MM.1S (cell line): ENCODE results near the gene GCGR.

Experiments
- EZH2 ChIP-seq: fragments of 300-600 bp; sonication (generic); optimal IDR thresholded peaks from 2 replicates; pipeline ENCODE3; 2017; ENCODE audit warnings: low read depth, mild to moderate bottlenecking, antibody characterized with exemption, low read length, mixed read lengths
- TF ChIP-seq, protein P1 (sequence below): fragments of 300-600 bp; sonication (generic); IDR thresholded peaks from 2 replicates; pipeline ENCODE4 v1.5.1; 2016; ENCODE audit warnings: antibody characterized with exemption, low read length, mixed read lengths

DNA sequence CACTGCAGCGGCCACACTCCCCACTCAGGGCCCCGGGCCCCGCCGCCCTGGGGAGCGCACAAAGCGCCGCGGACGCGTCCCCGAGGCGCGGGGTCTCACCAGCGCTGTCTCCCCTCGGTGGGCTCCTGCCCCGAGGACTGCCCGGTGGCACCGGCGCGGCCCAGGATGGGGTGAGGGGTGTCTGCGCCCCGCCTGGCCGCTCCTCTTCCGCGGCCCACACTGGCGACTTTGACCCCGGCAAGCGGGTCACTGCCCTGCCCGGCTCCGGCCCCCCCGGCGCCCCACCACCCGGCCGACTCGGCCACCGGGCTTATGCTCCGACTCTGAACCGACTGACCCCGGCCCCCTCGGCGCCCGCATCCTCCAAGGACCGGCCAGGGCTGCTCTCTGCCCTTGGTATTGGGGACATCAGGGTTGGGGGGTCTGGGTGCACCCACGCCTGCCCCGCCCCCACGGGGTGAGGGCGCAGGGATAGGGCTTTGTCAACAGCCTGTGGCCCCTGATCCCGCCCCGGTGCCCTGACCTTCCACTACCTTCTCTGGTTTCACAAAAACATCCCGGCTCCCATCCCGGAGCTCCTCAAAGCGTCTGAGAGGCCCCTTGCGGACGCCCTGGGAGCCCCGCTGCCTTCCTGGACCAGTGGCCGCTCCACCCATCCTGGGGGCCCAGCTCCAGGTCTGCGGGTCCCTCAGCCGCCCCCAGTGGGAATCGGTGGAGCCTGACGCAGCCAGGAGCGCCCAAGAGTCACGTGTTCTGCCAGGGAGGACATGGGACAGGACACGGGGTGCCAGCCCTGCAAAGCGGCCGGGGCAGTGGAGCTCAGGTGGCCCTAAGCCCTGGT is 829 bp downstream of the GCGR start:
- TF ChIP-seq, protein P1, sequence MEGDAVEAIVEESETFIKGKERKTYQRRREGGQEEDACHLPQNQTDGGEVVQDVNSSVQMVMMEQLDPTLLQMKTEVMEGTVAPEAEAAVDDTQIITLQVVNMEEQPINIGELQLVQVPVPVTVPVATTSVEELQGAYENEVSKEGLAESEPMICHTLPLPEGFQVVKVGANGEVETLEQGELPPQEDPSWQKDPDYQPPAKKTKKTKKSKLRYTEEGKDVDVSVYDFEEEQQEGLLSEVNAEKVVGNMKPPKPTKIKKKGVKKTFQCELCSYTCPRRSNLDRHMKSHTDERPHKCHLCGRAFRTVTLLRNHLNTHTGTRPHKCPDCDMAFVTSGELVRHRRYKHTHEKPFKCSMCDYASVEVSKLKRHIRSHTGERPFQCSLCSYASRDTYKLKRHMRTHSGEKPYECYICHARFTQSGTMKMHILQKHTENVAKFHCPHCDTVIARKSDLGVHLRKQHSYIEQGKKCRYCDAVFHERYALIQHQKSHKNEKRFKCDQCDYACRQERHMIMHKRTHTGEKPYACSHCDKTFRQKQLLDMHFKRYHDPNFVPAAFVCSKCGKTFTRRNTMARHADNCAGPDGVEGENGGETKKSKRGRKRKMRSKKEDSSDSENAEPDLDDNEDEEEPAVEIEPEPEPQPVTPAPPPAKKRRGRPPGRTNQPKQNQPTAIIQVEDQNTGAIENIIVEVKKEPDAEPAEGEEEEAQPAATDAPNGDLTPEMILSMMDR, result no peak
- TF ChIP-seq EZH2, result peak; percentile 82
